Measurements from ENCODE around the gene DYNLT1. TPM values are rescaled to one million over a fixed set of nuclear protein-coding genes. Genes with fewer than 3 reads are reported as not detected.
A peak's percentile ranks its signal among the peaks of the same experiment; 100 is the strongest.

Gene DYNLT1
- total and polyA plus RNA-seq, 2 of the 13 experiments (the other 11 are each of a cell fraction or from before 2014, with no cell fraction given): 108 to 171 TPM

DNA sequence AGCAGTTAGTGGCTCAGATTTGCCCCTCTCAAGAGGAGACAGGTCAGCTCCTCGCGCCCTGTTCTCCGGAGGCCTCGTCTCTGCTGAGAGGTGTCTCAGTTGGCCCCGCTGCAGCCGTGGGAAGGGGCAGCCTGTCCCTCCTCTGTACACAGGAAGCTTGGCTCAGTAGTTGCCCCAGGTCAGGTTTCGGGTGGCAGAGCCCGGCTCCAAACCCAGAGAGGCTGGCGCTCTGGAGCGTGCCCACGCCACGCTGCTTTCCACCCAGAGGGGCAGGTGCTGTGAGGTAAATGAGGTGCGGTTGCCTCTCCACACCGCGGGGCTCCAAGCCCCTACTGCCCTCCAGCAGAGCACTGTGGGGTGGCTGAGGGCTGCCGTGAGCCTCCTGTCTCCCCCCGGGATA lies 16.0 kb downstream of the DYNLT1 start (continued):
- TF ChIP-seq, protein P1, sequence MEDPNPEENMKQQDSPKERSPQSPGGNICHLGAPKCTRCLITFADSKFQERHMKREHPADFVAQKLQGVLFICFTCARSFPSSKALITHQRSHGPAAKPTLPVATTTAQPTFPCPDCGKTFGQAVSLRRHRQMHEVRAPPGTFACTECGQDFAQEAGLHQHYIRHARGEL (CRISPR knock-in tag; IDR thresholded peaks at IDR 0.05): no peak
- TF ChIP-seq HNRNPL (IDR thresholded peaks at IDR 0.05; ENCODE audit: low read depth, low read length) (0 out of 2 replicates have a peak, but pooled peaks have one; percentile 32), HNRNPLL (IDR thresholded peaks at IDR 0.05; ENCODE audit: low read depth, low read length, poor library complexity, severe bottlenecking) (peak; percentile 24)

DNA sequence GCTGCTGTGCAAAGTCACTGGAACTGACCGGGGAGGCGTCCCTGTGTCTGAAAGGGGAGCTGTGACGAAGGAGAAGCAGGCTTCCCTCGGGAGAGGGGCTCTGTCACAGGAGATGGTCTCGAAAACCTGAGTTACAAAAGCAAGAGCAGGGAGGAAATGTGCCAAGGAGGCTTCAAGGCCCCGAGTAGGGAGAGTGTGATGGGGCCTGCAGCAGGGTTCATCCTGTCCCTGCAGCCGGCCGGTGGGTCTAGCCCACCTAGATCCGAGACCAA lies 16.7 kb downstream of the DYNLT1 start:
- Histone ChIP-seq H4K20me1 (ENCODE audit: insufficient read depth, low read length) (peaks cover 29% of the 10 kb centered on the region), H3K27ac (ENCODE audit: extremely low read length, insufficient read depth, low read length) (no peak overlapping the region), H3K9me3 (ENCODE audit: low read length) (no peaks in the 10 kb centered on the region), H3K4me1 (ENCODE audit: insufficient read depth, low read length) (peaks cover 56% of the 10 kb centered on the region), H2AFZ (ENCODE audit: low read length) (no peak overlapping the region), H3K4me3 (replicated peaks in 1 of 3; ENCODE audit: insufficient read depth in 1 of 3, low read depth in 2 of 3, low read length in 3 of 3) (no peak overlapping the region), H3K36me3 (replicated peaks in 1 of 2; ENCODE audit: control insufficient read depth in 1 of 2, insufficient read depth in 2 of 2, low read length in 2 of 2) (peaks cover 71 to 97% of the 10 kb centered on the region in 2 experiments), H3K9ac (ENCODE audit: insufficient read depth, low read depth, low read length) (no peak overlapping the region), H3K4me2 (ENCODE audit: low read depth, low read length) (no peak overlapping the region), H3K79me2 (ENCODE audit: insufficient read depth, low read length) (no peaks in the 10 kb centered on the region), H3K27me3 (ENCODE audit: control insufficient read depth in 1 of 2, insufficient read depth in 2 of 2, low read length in 2 of 2) (no peaks in the 10 kb centered on the region)
- in situ Hi-C loops (cut with HindIII; ENCODE audit: extremely low pct_ligation_motif_present, low pct_unique_long_range_greater_than_20kb): no loop called here
- FAIRE-seq (no peak), ATAC-seq (no peak), DNase-seq (ENCODE audit: low spot score) (no peak)
- intact Hi-C loops (cut with micrococcal nuclease; ENCODE audit: unreplicated experiment): no loop called here
- TF ChIP-seq MED8 (CRISPR knock-in tag; IDR thresholded peaks at IDR 0.05; ENCODE audit: insufficient replicate concordance): no peak
- no peak for TF ChIP-seq NFKBIZ (CRISPR knock-in tag; IDR thresholded peaks at IDR 0.05)
- TF ChIP-seq, protein P2, sequence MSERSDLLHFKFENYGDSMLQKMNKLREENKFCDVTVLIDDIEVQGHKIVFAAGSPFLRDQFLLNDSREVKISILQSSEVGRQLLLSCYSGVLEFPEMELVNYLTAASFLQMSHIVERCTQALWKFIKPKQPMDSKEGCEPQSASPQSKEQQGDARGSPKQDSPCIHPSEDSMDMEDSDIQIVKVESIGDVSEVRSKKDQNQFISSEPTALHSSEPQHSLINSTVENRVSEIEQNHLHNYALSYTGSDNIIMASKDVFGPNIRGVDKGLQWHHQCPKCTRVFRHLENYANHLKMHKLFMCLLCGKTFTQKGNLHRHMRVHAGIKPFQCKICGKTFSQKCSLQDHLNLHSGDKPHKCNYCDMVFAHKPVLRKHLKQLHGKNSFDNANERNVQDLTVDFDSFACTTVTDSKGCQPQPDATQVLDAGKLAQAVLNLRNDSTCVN (CRISPR knock-in tag; IDR thresholded peaks at IDR 0.05; ENCODE audit: borderline replicate concordance): no peak
- TF ChIP-seq, protein P3, sequence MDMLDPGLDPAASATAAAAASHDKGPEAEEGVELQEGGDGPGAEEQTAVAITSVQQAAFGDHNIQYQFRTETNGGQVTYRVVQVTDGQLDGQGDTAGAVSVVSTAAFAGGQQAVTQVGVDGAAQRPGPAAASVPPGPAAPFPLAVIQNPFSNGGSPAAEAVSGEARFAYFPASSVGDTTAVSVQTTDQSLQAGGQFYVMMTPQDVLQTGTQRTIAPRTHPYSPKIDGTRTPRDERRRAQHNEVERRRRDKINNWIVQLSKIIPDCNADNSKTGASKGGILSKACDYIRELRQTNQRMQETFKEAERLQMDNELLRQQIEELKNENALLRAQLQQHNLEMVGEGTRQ (IDR thresholded peaks at IDR 0.05; ENCODE audit: low read depth, low read length): no peak
- TF ChIP-seq, protein P3 (CRISPR knock-in tag; IDR thresholded peaks at IDR 0.05; ENCODE audit: borderline replicate concordance): no peak
- TF ChIP-seq, protein P4, sequence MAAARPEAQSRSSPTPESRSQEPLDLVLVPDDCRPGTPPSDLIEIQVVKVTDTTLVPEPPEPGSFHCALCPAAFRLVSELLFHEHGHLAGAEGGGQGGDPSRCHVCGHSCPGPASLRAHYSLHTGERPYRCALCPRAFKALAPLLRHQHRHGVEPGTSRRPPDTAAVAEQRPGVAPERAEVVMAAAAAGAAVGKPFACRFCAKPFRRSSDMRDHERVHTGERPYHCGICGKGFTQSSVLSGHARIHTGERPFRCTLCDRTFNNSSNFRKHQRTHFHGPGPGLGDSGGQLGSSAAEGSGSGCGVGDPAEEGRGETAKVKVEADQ (CRISPR knock-in tag; IDR thresholded peaks at IDR 0.05; ENCODE audit: borderline replicate concordance): no peak
- BruUV-seq (replicated peaks): no TSS peak
- POLR2A ChIA-PET: interaction anchor here (0.5 kb wide), 1 partner anchor 541 kb away, joined by 3 read pairs; no protein-coding TSS in a partner anchor
- 95% methylated on average over 9 of the region's 9 CpGs for WGBS (ENCODE audit: low lambda C conversion rate)
- CTCF ChIA-PET (ENCODE audit: low intra/inter-chr PET ratio, low total read pairs): no interaction called here
